Retina (tissue), 1 donor: Measurements from ENCODE around the gene MAPK1.
A peak's percentile ranks its signal among the peaks of the same experiment; 100 is the strongest.
"Not testable (repeated sequence)": the region's sequence is repeated elsewhere in the genome, so short reads cannot be mapped to it uniquely, and the experiment has no call there.

Experiments used
- DNase-seq: peaks from one replicate; pipeline ENCODE4 v3.0.0-alpha.2; 2016

MAPK1 gene

GRCh38 chr22:21881841-21882753, 14.7 kb upstream of the MAPK1 start:
- DNase-seq: no peak

GRCh38 chr22:21876486-21877176, 9.2 kb upstream of the MAPK1 start:
- DNase-seq: no peak

GRCh38 chr22:21874953-21875352, 7.5 kb upstream of the MAPK1 start:
- DNase-seq: not testable (repeated sequence)

GRCh38 chr22:21873619-21874018, 6.2 kb upstream of the MAPK1 start:
- DNase-seq: no peak

GRCh38 chr22:21872741-21873140, 5.3 kb upstream of the MAPK1 start:
- DNase-seq: not testable (repeated sequence)

- no peak for DNase-seq
These were observed 1.2 kb upstream of the MAPK1 start for GRCh38 chr22:21868651-21869050.

- peak; percentile 79 for DNase-seq
These were observed 465 bp downstream of the MAPK1 start for GRCh38 chr22:21866833-21867527.

GRCh38 chr22:21865041-21865440, 2.4 kb downstream of the MAPK1 start:
- DNase-seq: no peak

GRCh38 chr22:21862386-21863245, 4.8 kb downstream of the MAPK1 start:
- no peak for DNase-seq

- no peak for DNase-seq
These were observed 5.6 kb downstream of the MAPK1 start for GRCh38 chr22:21861851-21862250.

GRCh38 chr22:21861264-21861848, 6.1 kb downstream of the MAPK1 start:
- DNase-seq: no peak

GRCh38 chr22:21860491-21861039, 6.9 kb downstream of the MAPK1 start:
- no peak for DNase-seq

GRCh38 chr22:21858025-21858764, 9.2 kb downstream of the MAPK1 start:
- no peak for DNase-seq

- no peak for DNase-seq
These were observed 9.9 kb downstream of the MAPK1 start for GRCh38 chr22:21857481-21857914.

GRCh38 chr22:21856868-21857267, 10.6 kb downstream of the MAPK1 start:
- no peak for DNase-seq

- DNase-seq: no peak
These were observed 11.2 kb downstream of the MAPK1 start for GRCh38 chr22:21856197-21856596.

GRCh38 chr22:21855676-21856075, 11.8 kb downstream of the MAPK1 start:
- no peak for DNase-seq

- no peak for DNase-seq
These were observed 16.8 kb downstream of the MAPK1 start for GRCh38 chr22:21850660-21851059.

GRCh38 chr22:21849489-21849888, 18.0 kb downstream of the MAPK1 start:
- DNase-seq: no peak

GRCh38 chr22:21848057-21848456, 19.4 kb downstream of the MAPK1 start:
- DNase-seq: not testable (repeated sequence)
